GM21423 (cell line): ENCODE measurements around the gene DERA.
"Not testable (repeated sequence)": the region's sequence is repeated elsewhere in the genome, so short reads cannot be mapped to it uniquely, and the experiment has no call there.

Experiments
- ATAC-seq: cut with Tn5 transposase; IDR thresholded peaks from one replicate; pipeline ENCODE4 v1.9.1; 2021; ENCODE audit warnings: mild to moderate bottlenecking, moderate library complexity; ENCODE audit not compliant: unreplicated experiment

Gene DERA

GRCh38 chr12:15899282-15899870 is 11.8 kb upstream of the DERA start:
- peak; percentile 59 for ATAC-seq

GRCh38 chr12:15904378-15904920 is 6.7 kb upstream of the DERA start:
- ATAC-seq, result no peak

GRCh38 chr12:15910468-15910863 is 666 bp upstream of the DERA start:
- ATAC-seq, result no peak

- not testable (repeated sequence) for ATAC-seq
These were observed 799 bp downstream of the DERA start for GRCh38 chr12:15911931-15912330.

- not testable (repeated sequence) for ATAC-seq
These were observed 3.0 kb downstream of the DERA start for GRCh38 chr12:15914131-15914530.

- no peak for ATAC-seq
These were observed 6.9 kb downstream of the DERA start for GRCh38 chr12:15918066-15918465.

GRCh38 chr12:15919418-15919817 is 8.3 kb downstream of the DERA start:
- ATAC-seq, result no peak

GRCh38 chr12:15924956-15925355 is 13.8 kb downstream of the DERA start:
- no peak for ATAC-seq

- no peak for ATAC-seq
These were observed 17.2 kb downstream of the DERA start for GRCh38 chr12:15928346-15928745.

GRCh38 chr12:15928870-15929571 is 17.9 kb downstream of the DERA start:
- ATAC-seq, result no peak

- ATAC-seq, result peak; percentile 65
These were observed 20.5 kb downstream of the DERA start for GRCh38 chr12:15931590-15932053.

- ATAC-seq, result no peak
These were observed 21.2 kb downstream of the DERA start for GRCh38 chr12:15932327-15932726.

GRCh38 chr12:15932971-15933370 is 21.8 kb downstream of the DERA start:
- no peak for ATAC-seq

GRCh38 chr12:15933751-15934150 is 22.6 kb downstream of the DERA start:
- ATAC-seq, result no peak

GRCh38 chr12:15936751-15937150 is 25.6 kb downstream of the DERA start:
- no peak for ATAC-seq

- ATAC-seq, result no peak
These were observed 26.8 kb downstream of the DERA start for GRCh38 chr12:15937902-15938301.

GRCh38 chr12:15939111-15939510 is 28.0 kb downstream of the DERA start:
- no peak for ATAC-seq

- no peak for ATAC-seq
These were observed 31.3 kb downstream of the DERA start for GRCh38 chr12:15942475-15942874.

GRCh38 chr12:15943519-15943918 is 32.4 kb downstream of the DERA start:
- ATAC-seq, result not testable (repeated sequence)

GRCh38 chr12:15948461-15948860 is 37.3 kb downstream of the DERA start:
- not testable (repeated sequence) for ATAC-seq

- no peak for ATAC-seq
These were observed 44.1 kb downstream of the DERA start for GRCh38 chr12:15955281-15955680.

GRCh38 chr12:15956010-15956409 is 44.9 kb downstream of the DERA start:
- ATAC-seq, result no peak
